HG03045 (cell line): ENCODE data around the gene XYLT1.

Source experiments
- ATAC-seq: cut with Tn5 transposase; IDR thresholded peaks from one replicate; pipeline ENCODE4 v1.9.1; 2021; ENCODE audit warnings: mild to moderate bottlenecking, moderate library complexity; ENCODE audit not compliant: unreplicated experiment

XYLT1 gene

DNA sequence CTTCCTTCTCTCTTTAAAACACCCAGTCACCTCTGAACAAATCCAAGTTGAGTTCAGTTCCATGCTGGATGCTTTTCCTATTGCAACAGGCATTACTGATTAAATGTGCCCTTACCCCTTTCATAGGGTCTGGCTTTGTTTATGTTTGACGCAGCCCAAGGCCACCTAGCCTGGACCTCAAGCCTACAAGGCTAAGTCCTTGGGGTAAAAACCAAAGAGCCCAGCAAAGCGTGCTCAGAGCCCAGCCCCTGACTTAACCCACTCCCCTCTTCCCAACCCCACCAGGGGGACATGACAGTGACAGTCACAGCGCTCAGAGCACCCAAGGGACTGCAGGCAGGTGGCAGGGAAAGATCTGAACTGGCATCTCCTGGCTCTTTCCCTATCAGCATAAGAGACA is 200.6 kb downstream of the XYLT1 start:
- ATAC-seq: no peak

DNA sequence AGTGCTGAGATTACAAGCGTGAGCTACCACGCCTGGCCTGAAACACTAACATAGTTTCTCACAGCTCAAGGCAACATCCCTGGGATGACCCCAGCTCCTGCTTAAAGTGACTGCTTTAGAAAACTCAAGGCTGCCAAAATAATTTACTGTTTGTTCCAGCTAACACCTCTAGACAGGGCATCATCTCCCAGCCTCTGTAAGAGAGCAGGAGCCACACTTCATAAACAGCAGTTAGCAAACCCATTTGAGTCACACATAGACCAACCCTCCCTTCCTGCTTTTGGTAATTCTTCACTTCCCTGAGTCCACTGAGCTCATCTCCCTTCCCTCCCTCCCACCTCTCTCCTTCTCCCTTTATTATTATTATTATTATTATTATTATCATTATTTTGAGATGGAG is 201.3 kb downstream of the XYLT1 start:
- no peak for ATAC-seq

DNA sequence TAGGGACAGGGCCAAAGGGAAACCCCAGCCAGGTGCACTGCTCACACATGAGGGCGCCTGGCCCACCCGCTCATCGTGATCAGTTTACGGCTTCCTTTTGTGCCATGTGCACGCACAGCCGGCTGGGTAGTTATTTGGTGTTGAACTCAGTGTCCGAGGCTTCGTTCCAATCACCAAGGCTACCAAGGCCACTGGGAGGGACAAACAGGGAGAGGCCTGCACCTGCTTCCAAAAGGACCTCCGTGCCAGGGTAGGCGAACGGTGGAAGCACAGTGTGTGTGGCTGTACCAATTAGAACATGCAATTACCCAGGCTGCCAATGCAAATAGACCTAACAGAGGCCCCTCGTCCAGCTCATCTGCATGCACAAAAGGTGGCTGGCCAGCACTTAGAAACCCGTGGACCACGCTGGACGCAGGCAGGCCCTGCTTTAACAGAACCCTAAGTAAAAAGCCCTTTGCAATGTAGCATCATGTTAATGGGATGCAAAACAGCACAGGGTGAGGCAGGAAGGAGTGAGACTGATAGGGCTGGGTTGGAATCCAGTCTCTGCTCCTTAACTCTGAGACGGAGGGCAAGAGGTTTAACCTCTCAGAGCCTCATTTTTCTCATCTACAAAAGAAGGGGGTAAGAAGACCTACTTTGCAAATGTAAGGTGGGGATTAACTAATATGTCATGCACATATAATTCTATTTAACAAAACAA is 204.0 kb downstream of the XYLT1 start:
- ATAC-seq: no peak

DNA sequence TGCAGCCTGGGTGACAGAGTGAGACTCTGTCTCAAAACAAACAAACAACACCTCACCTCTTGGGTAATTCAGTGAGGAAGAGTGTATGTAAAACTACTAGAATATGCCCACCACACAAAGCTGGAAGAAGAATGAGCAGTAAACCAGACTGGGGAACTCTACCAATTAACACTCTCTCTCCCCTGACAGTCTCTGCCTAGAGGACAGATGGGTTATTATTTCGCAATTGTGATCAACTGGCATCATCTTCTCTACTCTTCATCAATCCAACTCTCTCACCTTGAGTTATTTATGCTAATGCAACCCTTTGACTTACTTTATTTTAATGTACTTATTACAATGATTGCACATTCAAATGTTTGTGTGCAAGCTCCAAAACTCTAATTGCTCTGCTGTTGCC is 205.6 kb downstream of the XYLT1 start:
- no peak for ATAC-seq

DNA sequence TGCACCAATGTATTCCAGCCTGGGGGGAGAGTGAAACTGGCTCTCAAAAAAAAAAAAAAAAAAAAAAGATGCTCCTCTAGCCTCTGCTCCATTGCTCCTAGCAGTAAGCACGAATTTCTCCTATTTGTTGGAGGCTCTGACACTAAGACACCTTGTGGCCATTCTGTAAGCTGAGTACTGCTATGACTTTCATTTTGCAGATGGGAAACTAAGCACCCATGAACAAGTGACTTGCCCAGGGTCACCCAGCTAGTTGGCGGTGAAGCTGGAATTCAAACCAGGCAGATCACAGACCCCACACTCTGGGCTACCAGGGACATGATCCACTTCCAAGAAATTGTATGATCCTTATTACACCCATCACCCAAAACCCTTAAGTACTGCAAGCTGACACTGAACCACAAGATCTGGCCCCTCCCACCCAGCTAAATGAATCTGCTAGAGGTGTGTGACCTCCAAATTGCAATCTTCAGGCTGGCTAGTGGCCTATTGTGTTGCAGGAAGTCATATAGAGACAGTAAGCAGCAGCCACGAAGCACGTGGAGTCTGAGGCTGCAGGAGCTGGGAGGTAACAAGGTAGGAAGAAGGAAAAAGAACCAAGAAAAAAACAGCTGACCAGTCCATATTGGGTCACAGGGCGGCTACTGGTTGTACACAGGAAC is 209.4 kb downstream of the XYLT1 start:
- ATAC-seq: no peak

DNA sequence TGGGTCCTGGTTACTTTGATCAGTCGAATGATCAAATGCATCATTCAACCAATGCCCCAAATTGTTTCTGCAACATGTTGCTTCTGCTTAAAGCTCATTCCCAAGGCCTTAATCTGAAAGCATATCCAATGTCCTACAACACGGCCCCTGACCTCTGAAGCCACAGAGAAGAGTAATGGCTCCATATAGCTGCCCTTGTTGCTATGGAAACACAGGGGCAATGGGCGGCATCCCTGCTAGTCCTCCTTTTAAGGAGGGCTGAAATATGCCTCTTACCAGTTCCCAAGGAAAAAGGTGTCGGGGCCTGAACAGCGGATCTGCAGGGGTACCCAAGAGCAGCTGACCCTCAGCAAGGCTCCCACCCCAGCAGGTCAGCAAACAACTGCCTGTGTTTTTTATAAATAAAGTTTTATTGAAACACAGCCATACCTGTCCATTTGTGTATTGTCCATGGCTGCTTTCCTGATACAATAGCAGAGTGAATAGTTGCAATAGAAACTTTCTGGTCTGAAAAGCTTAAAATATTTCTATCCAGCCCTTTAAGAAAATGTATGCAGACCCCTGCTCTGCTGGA is 210.4 kb downstream of the XYLT1 start:
- ATAC-seq: no peak

DNA sequence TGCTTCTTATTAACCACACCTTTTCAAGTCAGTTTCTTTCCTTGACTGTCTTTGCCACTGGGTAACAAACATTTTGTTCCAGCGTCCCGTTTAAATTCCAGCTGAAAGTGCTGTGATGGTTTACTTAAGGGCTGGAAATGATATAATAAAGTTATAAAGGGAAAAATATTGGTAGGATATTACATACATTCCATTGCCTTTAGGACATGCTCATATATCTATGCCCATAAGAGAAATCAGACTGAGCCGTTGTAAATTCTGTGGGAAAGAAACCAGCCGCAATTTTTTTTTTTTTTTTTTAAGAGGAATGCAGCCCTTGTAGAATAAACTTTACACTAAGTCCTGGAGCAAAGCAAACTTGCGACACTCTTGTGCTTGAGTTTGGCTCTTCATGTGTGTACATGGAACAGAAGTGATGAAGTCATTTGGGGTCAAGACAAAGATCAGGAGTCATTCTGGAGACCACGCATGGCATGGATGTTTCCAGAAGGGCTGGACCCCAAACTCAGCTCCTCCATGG is 210.9 kb downstream of the XYLT1 start:
- ATAC-seq: no peak

DNA sequence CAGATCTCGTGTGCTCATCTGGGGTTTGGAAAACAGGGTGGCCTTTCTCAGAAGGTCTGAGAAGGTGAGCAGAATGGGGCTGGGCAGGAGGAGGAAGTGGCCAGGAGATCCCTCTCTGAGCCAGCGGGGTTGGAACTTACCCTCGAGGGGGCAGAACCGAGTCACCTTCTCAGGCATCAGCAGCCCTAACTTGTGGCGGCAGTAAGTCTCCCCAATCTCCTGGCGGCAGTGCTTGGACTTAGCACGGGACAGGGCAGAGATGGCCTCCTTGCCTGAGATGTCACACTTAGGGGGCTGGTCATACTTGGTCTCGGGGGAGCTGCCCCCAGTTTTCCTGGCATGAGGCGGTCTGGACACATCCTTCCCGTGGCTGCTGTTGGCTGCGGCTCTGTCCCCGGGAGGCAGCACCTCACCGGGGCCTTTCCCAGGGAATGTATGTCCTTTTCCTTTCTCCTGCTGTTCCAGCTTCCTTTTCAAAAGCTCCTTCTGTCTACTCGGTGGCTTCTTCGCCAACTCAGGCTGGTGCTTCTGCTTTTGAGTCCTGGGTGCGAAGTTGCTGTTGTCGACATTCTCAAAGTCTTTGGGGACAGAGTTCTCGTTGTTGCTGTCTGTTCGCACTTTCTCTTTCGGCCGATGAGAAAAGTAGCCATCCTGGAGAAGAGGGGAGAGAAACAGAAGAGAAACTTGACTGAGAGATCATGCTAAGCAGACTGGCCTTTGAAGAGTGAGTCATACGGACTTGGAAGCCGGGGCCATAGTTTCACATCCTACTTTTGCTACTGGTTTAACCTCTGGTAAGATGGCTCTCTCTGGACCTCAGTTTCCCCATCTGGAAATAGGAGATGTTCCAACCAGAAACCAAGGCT is 211.7 kb downstream of the XYLT1 start:
- no peak for ATAC-seq

DNA sequence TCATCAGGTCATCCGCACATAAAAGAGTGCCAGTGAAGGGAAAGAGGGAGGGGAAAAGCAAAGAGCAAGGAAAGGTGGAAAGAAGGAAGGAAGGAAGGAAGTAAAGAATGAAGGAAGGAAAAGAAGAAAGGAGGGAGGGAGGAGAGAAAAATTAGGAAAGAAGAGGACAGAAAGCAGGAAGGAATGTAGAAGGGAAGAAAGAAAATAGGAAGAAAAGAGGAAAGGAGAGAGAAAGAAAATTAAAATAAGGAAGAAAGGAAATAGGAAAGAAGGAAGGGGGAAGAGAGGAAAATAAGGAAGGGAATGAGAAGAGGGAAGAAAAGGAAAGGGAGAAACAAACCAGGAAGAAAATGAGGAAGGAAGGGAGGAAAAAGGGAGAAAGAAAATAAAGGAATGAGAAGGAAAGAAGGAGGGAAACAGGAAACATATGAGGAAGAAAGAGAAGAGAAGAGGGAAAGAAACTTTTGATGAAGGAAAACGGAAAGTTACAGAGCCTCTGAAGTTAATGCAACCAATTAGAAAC is 212.6 kb downstream of the XYLT1 start:
- no peak for ATAC-seq

DNA sequence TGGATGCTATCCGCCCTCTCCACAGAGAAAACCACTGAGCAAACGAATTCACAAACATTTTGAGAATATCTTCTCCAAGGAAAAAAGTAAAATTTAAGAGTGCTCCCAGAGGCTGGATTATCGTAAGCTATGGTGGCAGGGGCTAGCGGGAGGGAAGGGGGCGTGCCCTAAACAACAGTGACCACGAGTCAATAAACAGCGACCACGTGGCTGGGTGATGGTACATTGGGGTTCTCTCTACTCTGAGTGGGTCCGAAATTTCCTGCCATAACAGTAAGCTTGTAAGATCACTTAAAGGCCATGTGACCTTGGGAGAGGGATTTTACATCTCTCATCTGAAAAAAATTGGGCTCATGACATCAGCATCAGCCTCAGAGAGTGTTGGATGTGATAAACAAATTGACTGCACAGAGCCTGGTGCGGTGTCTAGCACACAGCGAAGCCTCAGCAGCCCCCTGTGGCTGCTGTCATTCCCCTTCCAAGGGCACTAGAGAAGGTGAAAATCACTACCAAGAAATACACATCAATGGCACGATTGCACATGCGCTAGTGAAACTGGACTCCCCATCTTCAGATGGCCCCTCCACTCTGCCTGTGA is 213.2 kb downstream of the XYLT1 start:
- no peak for ATAC-seq

DNA sequence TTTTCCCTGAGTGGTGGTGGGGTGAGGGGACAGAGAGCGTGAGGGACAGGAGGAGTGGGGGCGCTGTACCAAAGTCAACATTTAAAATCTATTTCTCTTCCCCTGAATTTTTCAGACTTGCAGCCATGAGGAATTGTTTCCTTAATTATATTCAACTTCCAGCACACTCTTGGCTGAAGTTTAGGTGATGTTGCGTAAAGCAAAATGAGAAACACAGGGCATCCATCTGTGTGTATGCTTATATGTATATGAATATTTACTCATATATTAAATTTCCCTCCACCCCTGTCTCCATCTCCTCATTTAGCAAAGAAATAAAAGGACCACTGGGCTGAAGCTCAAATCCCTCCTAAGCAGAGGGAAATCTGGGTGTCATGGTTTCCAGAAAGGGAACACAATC is 218.1 kb downstream of the XYLT1 start:
- no peak for ATAC-seq

DNA sequence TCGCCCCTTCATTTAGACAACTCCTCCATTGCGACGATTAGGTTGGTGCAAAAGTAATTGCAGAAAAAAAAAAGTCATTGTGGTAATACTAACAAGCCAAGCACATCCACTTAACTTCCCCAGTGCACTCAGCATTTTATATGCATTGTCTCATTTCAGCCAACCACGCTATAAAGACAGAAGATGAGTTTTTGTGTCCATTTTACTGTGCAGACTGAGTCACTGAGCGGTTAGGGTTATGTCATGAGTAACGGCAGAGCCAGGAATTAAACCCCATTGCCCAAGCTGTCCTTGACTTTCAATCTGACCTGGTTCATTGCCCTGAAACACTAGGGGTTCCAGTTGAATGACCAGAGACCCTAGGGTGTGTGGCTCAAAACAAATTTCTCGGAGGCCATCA is 218.7 kb downstream of the XYLT1 start:
- ATAC-seq: no peak

DNA sequence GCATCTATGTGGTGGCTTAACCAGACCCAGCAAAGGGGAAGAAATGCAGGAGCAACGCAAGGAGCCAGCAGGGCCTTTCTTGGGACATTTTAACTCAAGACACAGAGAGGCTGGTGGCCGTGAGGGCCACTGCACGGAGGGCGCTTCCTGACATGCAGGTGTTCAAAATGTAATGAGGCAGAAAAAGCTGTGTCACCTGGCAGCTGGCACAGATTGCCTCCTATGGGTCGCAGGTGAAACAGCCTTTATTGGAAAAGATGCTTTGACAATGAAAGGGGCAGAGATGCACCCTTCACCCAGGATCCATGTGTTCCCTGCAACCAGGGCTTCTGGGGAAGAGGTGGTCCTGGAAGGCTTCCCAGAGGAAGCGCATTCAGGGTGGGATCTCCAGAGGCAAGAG is 219.3 kb downstream of the XYLT1 start:
- ATAC-seq: no peak

DNA sequence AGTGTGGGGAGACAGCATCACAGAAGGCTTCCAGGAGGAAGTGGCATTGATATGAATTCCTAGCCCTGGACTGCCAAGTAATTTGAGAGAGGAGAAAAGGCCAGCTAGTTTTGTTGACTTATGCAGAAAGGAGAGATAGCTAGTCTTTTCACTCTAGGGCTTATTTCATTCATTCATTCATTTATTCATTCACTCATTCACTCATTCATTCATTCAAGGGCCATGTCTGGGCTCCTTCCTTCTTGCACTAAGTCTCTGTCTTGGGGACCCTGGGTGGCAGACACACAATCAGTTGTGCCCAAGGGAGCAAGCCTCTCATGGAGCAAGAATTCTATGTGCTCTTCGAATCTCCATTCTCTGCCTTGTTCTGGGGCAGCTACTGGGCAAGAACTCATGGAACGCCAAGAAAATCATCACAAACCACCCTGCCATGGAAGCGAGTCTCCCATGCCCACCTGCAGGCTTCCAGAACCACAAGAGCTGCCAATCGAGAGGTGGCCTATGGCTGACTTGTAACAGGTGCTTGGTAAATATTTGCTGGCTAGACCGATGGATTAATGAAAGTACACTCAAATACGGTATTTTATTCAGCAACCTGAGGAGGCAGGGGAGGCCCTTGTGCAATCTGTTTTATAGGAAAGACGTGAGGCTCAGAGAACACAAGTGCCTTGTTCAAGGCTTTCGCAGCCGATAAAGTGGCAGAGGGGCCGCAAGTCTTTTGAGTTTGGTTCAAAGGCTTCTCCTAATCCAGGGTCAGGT is 223.6 kb downstream of the XYLT1 start:
- ATAC-seq: no peak

DNA sequence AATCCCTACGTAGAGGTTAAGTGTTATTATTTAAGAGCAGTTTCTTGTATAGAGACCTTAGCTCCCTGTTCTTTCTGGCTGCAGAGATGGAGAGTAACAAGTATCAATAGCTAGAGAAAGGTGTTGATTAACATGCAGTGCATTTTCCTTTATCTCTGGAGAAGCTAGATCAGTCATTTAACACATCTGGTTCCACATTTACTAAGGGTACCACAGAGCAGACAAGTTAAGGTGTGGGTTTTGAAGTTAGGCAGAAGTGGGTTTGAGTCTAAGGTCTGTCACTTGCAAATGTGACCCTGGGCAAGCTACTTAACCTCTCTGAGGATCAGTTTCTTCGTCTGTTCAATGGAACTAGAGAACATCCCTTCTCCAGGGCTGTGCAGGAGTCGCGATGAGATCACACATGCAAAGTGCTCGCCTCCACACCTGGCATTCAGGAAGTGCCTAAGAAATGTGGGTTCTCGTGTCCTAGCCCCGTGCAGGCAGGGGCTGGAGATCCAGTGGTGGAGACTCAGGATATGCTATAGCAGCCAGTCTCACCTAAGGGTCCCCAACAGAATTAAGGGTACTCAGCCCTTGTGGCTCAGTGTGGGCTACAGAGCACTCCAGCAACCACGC is 224.4 kb downstream of the XYLT1 start:
- no peak for ATAC-seq

DNA sequence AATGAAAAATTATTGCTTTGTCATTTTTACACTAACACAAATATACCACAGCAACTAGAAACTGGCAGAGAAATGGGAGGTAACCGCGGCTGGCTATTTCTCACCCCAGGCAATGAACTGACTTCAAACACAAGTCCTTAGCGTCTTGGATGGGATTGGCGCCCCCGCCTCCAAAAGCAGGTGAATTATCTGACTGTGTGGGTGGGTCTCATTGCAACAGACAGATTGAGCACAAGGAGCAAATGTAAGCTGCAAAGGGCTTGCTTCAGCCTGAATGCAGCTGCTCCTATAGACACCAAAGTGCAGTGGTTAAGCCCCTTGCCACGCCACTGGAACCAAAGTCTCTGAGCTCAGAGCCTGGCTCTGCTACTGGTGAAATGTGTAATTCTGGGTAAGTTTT is 225.0 kb downstream of the XYLT1 start:
- no peak for ATAC-seq

DNA sequence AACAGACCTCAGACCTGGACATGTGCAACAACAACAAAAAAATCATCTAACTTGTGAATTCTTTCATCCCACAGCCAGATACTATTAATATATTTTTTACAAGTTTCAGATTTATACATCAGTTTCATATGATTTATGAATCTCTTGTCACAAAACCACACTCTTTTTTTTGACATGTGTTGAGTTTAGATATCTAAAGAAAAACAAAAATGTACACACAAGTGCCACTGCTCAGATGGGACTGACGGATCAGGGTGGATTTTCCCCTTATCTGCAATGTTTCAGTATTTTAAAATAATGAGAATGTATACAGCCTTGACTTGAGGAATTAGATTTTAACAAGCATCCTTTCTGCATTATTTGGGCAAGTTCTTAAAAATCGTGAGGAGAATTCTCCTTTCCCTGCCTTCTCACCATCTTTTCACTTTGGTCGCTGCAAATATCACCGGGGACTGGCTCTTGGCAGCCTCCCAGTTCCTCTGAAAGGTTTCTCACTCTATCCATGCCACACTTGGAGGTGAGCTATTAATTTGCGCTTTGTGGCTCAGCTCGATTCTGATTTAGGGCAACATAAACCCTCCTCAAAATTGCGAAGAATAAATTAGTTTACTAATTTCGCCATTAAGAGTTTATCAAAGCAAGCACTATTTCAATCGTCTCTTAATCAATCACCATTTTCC is 225.7 kb downstream of the XYLT1 start:
- ATAC-seq: no peak

DNA sequence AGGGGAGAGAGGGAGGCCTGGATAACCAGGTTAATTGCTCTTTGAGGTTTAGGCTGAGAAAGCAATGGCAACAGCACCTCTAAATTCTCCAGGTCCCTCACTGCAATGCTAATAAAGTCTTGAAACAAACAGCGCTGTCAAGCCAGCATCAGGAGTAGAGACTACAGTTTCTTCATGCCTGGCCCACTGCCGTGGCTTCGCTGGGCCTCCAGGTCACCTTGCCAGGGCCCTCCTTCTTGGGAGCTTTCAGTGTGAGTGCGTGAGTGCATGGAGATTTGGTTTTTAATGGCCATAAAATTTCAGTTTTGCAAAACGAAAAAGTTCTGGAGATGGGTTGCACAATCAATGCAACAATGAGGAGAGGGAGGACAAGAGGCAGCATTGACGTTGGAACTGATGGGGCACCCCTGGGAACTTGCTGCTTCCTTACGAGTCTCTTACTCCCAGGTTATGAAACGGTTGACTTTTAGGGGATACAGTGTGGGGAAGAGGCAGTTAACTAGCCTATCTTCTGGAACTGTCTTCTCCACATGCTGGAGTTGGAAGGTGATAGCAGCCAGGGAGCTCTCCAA is 229.4 kb downstream of the XYLT1 start:
- ATAC-seq: no peak
